BE2C (cell line): ENCODE data around the gene TTC32.
"Not testable (repeated sequence)": the region's sequence is repeated elsewhere in the genome, so short reads cannot be mapped to it uniquely, and the experiment has no call there.

Source experiments
- DNase-seq: peaks from one replicate; pipeline ENCODE4 v3.0.0-alpha.2; 2020
- H3K27me3 ChIP-seq: fragments of 250-450 bp; sonication (Bioruptor Pico); 2 replicates; pipeline ENCODE4 v1.5.1; 2020; ENCODE audit warnings: mild to moderate bottlenecking
- H3K36me3 ChIP-seq: fragments of 250-450 bp; sonication (Bioruptor Pico); 2 replicates; pipeline ENCODE4 v1.5.1; 2020; ENCODE audit warnings: mild to moderate bottlenecking
- H3K4me1 ChIP-seq: fragments of 250-450 bp; sonication (Bioruptor Pico); 2 replicates; pipeline ENCODE4 v1.5.1; 2020
- H3K4me3 ChIP-seq: 2 replicates; pipeline ENCODE4 v1.5.1; 2011; ENCODE audit warnings: low read depth, low read length
- H3K9me3 ChIP-seq: fragments of 250-450 bp; sonication (Bioruptor Pico); 2 replicates; pipeline ENCODE4 v1.5.1; 2020
- CTCF ChIP-seq: IDR thresholded peaks from 2 replicates; pipeline ENCODE4 v1.5.1; 2012; ENCODE audit warnings: mild to moderate bottlenecking, low read depth, low read length

Gene TTC32

DNA sequence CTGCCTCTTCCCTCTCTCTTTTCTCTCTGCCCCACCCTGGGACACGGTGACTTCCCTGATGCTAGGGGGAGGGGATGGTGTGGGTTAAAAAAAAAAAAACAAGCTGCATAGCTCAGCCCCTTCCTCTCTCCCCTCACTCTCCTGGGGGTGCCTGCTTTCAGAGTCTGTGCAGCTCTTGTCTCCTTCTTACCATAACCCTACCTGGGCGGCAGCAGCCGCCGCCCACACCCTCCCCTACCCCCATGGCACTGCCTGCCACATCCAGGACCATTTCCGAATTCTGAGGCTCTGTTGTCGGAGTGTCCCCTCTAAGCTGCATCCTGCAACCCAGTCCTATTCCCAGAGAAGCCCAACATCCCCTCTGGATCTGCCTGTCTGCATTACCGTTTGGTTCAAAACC, 16.0 kb downstream of the TTC32 start:
- no peak for DNase-seq

DNA sequence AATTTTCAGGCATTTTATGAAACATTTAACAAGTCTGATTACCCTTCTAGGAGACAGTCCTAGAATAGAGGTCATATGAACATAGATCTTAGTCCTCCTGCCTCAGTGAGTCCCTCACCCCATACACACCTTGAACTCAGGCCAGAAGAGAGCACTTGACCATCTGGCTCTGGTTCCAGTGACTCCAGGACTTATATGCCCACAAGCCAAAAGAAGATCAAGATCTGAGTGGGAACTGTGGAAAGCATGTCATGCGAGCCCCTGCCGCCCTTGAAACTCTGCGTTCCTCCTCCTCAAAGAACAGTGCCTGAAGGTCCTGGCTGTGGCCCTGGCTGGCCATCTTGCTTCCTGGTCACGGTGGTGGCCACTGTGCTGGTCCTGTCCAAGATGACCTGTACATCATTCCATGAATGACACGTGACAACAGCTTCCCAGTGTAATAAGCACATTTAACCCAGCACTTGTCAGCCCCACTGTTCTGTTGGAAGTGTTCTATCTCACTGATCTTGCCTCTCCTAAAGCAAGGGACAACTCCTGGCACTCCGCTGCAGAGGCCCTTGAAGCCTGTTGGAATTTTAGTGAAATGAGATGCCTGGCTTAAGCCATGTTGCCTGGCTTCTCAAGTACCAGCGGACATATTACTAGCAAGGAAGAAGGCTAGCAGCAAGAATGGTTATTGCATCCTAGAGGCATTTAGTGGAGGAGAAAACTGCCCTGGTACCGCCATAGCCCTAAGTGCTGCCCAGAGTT, 17.6 kb downstream of the TTC32 start:
- Histone ChIP-seq H3K4me1 (0 out of 2 replicates have a peak, but pooled peaks cover 2% of the 10 kb centered on the region), H3K27me3 (no peaks in the 10 kb centered on the region), H3K9me3 (no peaks in the 10 kb centered on the region), H3K4me3 (no peak overlapping the region), H3K36me3 (no peaks in the 10 kb centered on the region)
- DNase-seq = no peak
- TF ChIP-seq CTCF = no peak

More for the DNA sequence above, 16.0 kb downstream of the TTC32 start:
- Histone ChIP-seq H3K4me3 (no peak overlapping the region), H3K36me3 (no peaks in the 10 kb centered on the region), H3K4me1 (0 out of 2 replicates have a peak, but pooled peaks cover 2% of the 10 kb centered on the region), H3K9me3 (no peaks in the 10 kb centered on the region), H3K27me3 (no peaks in the 10 kb centered on the region)
- no peak for TF ChIP-seq CTCF

- no peak for TF ChIP-seq CTCF
- H3K4me1 ChIP-seq = 0 out of 2 replicates have a peak, but pooled peaks cover 1% of the 10 kb centered on the region
- H3K36me3 ChIP-seq = no peaks in the 10 kb centered on the region
- H3K4me3 ChIP-seq = no peak overlapping the region
- no peaks in the 10 kb centered on the region for H3K27me3 ChIP-seq
- no peak for DNase-seq
- H3K9me3 ChIP-seq = no peaks in the 10 kb centered on the region
These were observed 18.3 kb downstream of the TTC32 start for GRCh38 chr2:19883486-19883885.

DNA sequence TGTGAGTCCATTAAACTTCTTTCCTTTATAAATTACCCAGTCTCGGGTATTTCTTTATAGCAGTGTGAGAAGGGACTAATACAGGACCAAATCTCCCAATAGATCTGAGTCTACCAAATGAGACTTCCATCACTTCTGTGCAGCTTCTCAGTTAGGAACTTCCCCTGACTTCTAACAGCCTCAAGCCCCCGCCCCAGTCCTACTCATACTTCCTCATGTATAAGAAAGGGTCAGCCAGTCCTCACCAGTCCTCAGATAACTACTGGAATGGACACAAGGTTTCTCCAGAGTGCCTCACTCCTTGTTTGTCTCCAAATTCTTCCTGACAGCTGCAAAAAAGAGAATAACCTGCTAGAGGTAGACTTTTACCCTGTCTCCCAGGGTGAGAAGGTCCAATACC, 19.5 kb downstream of the TTC32 start:
- no peak for TF ChIP-seq CTCF
- no peaks in the 10 kb centered on the region for H3K9me3 ChIP-seq
- no peak overlapping the region for H3K4me3 ChIP-seq
- no peaks in the 10 kb centered on the region for H3K36me3 ChIP-seq
- H3K27me3 ChIP-seq = no peaks in the 10 kb centered on the region
- DNase-seq = no peak
- H3K4me1 ChIP-seq = no peaks in the 10 kb centered on the region

GRCh38 chr2:19881908-19882265, 19.9 kb downstream of the TTC32 start:
- no peak overlapping the region for H3K4me3 ChIP-seq
- TF ChIP-seq CTCF = no peak

DNA sequence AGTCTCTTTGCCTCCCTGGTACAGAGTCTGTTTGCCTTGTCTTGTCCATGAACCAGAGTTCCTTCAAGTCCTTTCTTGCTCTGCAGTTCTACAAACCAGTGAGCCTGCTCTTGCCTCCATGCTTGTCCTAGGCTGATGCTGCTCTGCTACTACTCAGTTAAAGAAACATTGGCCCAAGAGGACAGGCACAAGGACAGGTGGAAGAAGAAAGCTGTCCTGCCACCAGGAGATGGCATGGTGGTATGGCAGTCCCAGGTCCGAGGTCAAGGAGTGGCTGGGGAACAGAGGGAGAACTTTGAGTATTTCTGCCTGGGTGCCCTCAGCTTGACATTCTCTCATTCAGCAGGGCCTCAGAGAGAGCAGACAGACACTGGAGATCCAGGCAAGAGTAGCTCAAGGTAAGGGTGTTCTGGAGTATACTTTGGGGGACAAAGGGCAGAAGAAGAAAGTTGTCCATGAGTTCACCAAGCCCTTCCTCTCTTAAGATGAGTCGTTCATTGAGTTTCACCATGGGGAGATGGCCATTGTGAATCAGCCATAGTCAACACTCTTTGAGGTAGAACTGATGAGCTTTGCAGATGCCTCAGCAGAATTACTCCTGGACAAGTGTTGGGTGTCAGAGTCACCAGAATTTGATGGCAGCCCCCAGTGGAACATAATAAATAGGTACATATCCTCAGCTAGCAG, 20.4 kb downstream of the TTC32 start:
- DNase-seq = no peak
- Histone ChIP-seq H3K9me3 (no peaks in the 10 kb centered on the region), H3K36me3 (no peaks in the 10 kb centered on the region), H3K27me3 (no peaks in the 10 kb centered on the region), H3K4me1 (no peaks in the 10 kb centered on the region), H3K4me3 (no peak overlapping the region)
- TF ChIP-seq CTCF = no peak

More at GRCh38 chr2:19881908-19882265, 19.9 kb downstream of the TTC32 start:
- DNase-seq = no peak
- no peaks in the 10 kb centered on the region for H3K9me3 ChIP-seq
- H3K27me3 ChIP-seq = no peaks in the 10 kb centered on the region
- no peaks in the 10 kb centered on the region for H3K4me1 ChIP-seq
- no peaks in the 10 kb centered on the region for H3K36me3 ChIP-seq

DNA sequence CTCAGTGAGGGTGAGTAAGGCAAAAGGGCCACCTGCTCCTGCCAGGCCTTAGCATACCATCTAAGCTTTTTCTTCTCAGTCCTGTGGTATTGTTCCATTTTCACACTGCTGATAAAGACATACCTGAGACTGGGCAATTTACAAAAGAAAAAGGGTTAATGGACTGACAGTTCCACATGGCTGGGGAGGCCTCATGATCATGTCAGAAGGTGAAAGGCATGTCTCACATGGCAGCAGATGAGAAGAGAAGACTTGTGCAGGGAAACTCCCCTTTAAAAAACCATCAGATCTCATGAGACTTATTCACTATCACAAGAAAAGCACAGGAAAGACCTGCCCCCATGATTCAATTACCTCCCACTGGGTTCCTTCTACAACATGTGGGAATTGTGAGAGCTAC, 21.6 kb downstream of the TTC32 start:
- not testable (repeated sequence) for H3K36me3 ChIP-seq, H3K9me3 ChIP-seq, H3K4me1 ChIP-seq, H3K27me3 ChIP-seq, H3K4me3 ChIP-seq, DNase-seq
